Stimulated activated CD4-positive, alpha-beta T cell treated with anti-CD3 and anti-CD28 coated beads, Interleukin-12 subunit alpha, Interleukin-12 subunit beta, amount 100 ng/mL, for 48 hours (primary cell): Measurements from ENCODE around the gene TMEM135.

ENCODE experiments used
- DNase-seq, 3 donors: peaks; one replicate each; pipeline ENCODE4 v3.0.0-alpha.2; 2020; ENCODE audit warnings: low read depth in 2 of 3, low spot score in 1 of 3

Gene TMEM135

GRCh38 chr11:87190071-87190470, 152.3 kb downstream of the TMEM135 start:
- DNase-seq = no peak

- no peak for DNase-seq
Observed at GRCh38 chr11:87193756-87194470, 156.2 kb downstream of the TMEM135 start.

GRCh38 chr11:87194985-87195820, 157.5 kb downstream of the TMEM135 start:
- no peak for DNase-seq

- no peak for DNase-seq
Observed at GRCh38 chr11:87198266-87198881, 160.6 kb downstream of the TMEM135 start.

- no peak for DNase-seq
Observed at GRCh38 chr11:87201376-87201775, 163.6 kb downstream of the TMEM135 start.

- no peak for DNase-seq
Observed at GRCh38 chr11:87203907-87204602, 166.3 kb downstream of the TMEM135 start.

- DNase-seq = no peak
Observed at GRCh38 chr11:87212891-87213290, 175.2 kb downstream of the TMEM135 start.

- no peak for DNase-seq
Observed at GRCh38 chr11:87213444-87213843, 175.7 kb downstream of the TMEM135 start.

- DNase-seq = no peak
Observed at GRCh38 chr11:87215236-87215635, 177.5 kb downstream of the TMEM135 start.

- no peak for DNase-seq
Observed at GRCh38 chr11:87219266-87219665, 181.5 kb downstream of the TMEM135 start.

GRCh38 chr11:87223816-87224215, 186.1 kb downstream of the TMEM135 start:
- no peak for DNase-seq

- no peak for DNase-seq
Observed at GRCh38 chr11:87224486-87224885, 186.8 kb downstream of the TMEM135 start.

GRCh38 chr11:87228820-87229219, 191.1 kb downstream of the TMEM135 start:
- DNase-seq = no peak

- DNase-seq = no peak
Observed at GRCh38 chr11:87230995-87231394, 193.3 kb downstream of the TMEM135 start.

- no peak for DNase-seq
Observed at GRCh38 chr11:87232320-87232719, 194.6 kb downstream of the TMEM135 start.

GRCh38 chr11:87235366-87235765, 197.6 kb downstream of the TMEM135 start:
- no peak for DNase-seq

GRCh38 chr11:87236368-87236767, 198.6 kb downstream of the TMEM135 start:
- DNase-seq = no peak

- DNase-seq = no peak
Observed at GRCh38 chr11:87239001-87239400, 201.3 kb downstream of the TMEM135 start.

GRCh38 chr11:87239531-87239930, 201.8 kb downstream of the TMEM135 start:
- no peak for DNase-seq

GRCh38 chr11:87251560-87251959, 213.8 kb downstream of the TMEM135 start:
- no peak for DNase-seq

- DNase-seq = no peak
Observed at GRCh38 chr11:87252869-87253268, 215.1 kb downstream of the TMEM135 start.
